WERI-Rb-1 (cell line): ENCODE measurements around the gene CDH5.
"Not testable (repeated sequence)": the region's sequence is repeated elsewhere in the genome, so short reads cannot be mapped to it uniquely, and the experiment has no call there.

Experiments
- DNase-seq: peaks from one replicate; pipeline ENCODE4 v3.0.0-alpha.2; 2020
- H3K27ac ChIP-seq: fragments of 250-450 bp; sonication (Bioruptor Pico); 2 replicates; pipeline ENCODE4 v1.5.1; 2020; ENCODE audit warnings: mild to moderate bottlenecking, moderate library complexity
- H3K27me3 ChIP-seq: fragments of 250-450 bp; sonication (Bioruptor Pico); 2 replicates; pipeline ENCODE4 v1.5.1; 2021; ENCODE audit warnings: mild to moderate bottlenecking, low read depth, moderate library complexity; ENCODE audit not compliant: insufficient read depth, severe bottlenecking
- H3K36me3 ChIP-seq: fragments of 250-450 bp; sonication (Bioruptor Pico); 2 replicates; pipeline ENCODE4 v1.5.1; 2020; ENCODE audit warnings: mild to moderate bottlenecking, moderate library complexity
- H3K4me3 ChIP-seq: 2 replicates; pipeline ENCODE4 v1.5.1; 2011; ENCODE audit warnings: low read depth, mild to moderate bottlenecking, control low read depth, low read length
- H3K9me3 ChIP-seq: fragments of 250-450 bp; sonication (Bioruptor Pico); 2 replicates; pipeline ENCODE4 v1.5.1; 2021; ENCODE audit warnings: mild to moderate bottlenecking, moderate library complexity; ENCODE audit not compliant: severe bottlenecking
- CTCF ChIP-seq: IDR thresholded peaks from 2 replicates; pipeline ENCODE4 v1.5.1; 2011; ENCODE audit warnings: low read depth, mild to moderate bottlenecking, control low read depth, inconsistent platforms, low read length

The CDH5 gene

GRCh38 chr16:66325717-66326376 lies 40.6 kb upstream of the CDH5 start:
- Histone ChIP-seq H3K36me3 (no peaks in the 10 kb centered on the region), H3K4me3 (no peak overlapping the region), H3K27me3 (no peaks in the 10 kb centered on the region), H3K9me3 (no peaks in the 10 kb centered on the region), H3K27ac (no peak overlapping the region)
- no peak for TF ChIP-seq CTCF
- no peak for DNase-seq

- no peak overlapping the region for H3K27ac ChIP-seq
Measured at GRCh38 chr16:66326991-66327513, 39.4 kb upstream of the CDH5 start.

GRCh38 chr16:66328282-66328681 lies 38.2 kb upstream of the CDH5 start:
- no peak for DNase-seq
- Histone ChIP-seq H3K9me3 (no peaks in the 10 kb centered on the region), H3K27me3 (no peaks in the 10 kb centered on the region), H3K4me3 (no peak overlapping the region), H3K36me3 (no peaks in the 10 kb centered on the region), H3K27ac (no peak overlapping the region)
- TF ChIP-seq CTCF, result no peak

More at GRCh38 chr16:66326991-66327513, 39.4 kb upstream of the CDH5 start:
- TF ChIP-seq CTCF, result no peak
- H3K4me3 ChIP-seq, result no peak overlapping the region
- no peaks in the 10 kb centered on the region for H3K36me3 ChIP-seq
- no peaks in the 10 kb centered on the region for H3K27me3 ChIP-seq
- peak; percentile 46 for DNase-seq
- no peaks in the 10 kb centered on the region for H3K9me3 ChIP-seq

- H3K4me3 ChIP-seq, H3K27ac ChIP-seq, H3K36me3 ChIP-seq, H3K9me3 ChIP-seq, DNase-seq, H3K27me3 ChIP-seq: not testable (repeated sequence)
Measured at GRCh38 chr16:66331464-66331863, 35.0 kb upstream of the CDH5 start.

- Histone ChIP-seq H3K9me3 (peaks cover 7% of the 10 kb centered on the region), H3K36me3 (no peaks in the 10 kb centered on the region), H3K27ac (no peak overlapping the region), H3K4me3 (no peak overlapping the region), H3K27me3 (no peaks in the 10 kb centered on the region)
- no peak for TF ChIP-seq CTCF
- no peak for DNase-seq
Measured at GRCh38 chr16:66332634-66333610, 33.6 kb upstream of the CDH5 start.
